T-helper 1 cell treated with Interleukin-12 subunit alpha and Interleukin-12 subunit beta and Interleukin-4 antibody, amounts not matched to agents 30 ng/mL and 1 ng/mL, for 36 hours (primary cell): ENCODE results near the gene TBC1D9B. TPM values are rescaled to one million over a fixed set of nuclear protein-coding genes. Genes with fewer than 3 reads are reported as not detected.

ENCODE experiments used
- intact Hi-C: fragments of 100-400 bp; cut with micrococcal nuclease; formaldehyde crosslinking; loops from one replicate; pipeline ENCODE4 v1.15.1; 2024
- total RNA-seq: library from RNA; stranded (reverse); gene quantifications from 2 replicates; pipeline ENCODE4 v1.2.3, GENCODE V29; 2022

The TBC1D9B gene
- total RNA-seq: 104 and 117 TPM in 2 replicates

DNA sequence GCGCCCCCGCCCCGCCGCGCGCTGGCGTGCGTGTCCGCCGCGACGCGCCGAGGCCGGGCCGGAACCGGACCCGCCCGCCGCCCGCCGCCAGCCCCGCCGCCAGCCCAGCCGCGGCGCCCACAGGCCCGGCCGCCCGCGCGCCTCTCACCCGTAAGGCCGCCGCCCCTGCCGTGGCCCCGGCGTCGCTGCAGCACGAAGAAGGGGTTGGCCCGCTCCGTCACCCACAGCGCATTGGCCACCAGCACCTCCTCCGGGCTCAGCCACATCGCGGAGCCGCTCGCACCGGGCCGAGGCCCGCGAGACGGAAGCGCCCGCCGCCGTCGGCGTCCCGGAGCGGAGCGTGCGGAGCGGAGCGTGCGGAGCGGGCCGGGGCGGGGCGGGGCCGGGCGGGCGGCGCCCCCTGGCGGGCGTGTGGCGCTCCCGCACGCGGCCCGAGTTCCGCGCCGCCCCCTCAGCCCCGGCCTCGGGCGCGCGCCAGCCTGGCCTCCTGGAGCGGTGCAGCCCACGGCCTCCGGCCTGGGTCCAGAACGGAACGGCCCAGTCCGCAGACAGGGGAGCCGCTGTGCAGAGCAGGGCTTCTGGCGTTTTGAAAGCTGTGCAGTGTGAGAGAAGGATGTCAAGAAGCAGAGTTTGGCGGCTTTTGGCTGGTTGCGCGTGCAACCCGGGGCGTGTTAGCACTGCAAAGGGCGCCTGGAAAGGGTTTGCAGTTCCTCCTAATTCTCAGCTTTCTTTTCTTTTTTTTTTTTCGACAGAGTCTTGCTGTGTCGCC is at the start of gene TBC1D9B:
Gene TBC1D9B (minus strand): TSS at position 342 of the 769 bp plus-strand sequence. CDS start 76 bp downstream, at position 266.
- intact Hi-C loops: loop anchor here (1.0 to 5.0 kb wide), 9 partner anchors 49 to 385 kb away; partner anchors contain the start of genes CANX, MAPK9 and MRNIP

DNA sequence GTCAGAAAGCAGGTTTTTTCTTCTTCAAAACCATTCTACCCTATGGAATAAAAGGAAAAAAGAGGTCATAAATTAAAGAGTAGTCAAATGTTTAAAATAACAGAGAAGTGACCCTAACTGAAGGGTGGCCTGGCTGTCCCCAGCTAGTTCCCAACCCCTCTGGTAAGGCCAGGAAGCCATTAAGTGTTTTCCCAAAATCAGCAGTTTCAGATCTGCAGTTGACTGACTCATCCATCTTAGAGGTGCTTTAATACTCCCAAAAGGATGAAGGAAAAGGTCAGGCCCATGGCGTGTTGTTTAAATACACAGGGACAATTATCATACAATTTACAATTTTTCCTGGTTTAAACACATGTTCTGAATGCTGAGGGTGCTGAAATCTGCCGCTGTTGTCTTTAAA is 47.9 kb upstream of the TBC1D9B start:
- intact Hi-C loops: no loop called here

DNA sequence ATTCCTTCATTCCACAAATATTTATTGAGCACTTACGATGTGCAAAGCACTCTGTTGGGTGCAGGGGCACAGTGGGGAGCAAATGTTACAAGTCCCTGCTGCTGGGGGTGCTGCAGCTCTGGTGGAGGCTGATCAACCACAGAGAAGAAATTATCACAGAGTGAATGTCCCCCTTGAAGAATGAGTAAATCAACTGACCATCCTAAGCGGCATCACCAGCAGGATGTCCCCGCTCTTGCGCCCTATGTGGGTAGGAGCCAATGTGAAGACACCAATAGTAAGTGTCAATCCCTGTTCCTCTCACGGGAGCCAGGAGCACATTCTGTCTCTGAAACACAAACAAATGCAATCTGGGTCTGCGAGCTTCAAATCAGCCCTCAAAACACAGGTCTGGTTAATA is 47.4 kb upstream of the TBC1D9B start:
- intact Hi-C loops: no loop called here

DNA sequence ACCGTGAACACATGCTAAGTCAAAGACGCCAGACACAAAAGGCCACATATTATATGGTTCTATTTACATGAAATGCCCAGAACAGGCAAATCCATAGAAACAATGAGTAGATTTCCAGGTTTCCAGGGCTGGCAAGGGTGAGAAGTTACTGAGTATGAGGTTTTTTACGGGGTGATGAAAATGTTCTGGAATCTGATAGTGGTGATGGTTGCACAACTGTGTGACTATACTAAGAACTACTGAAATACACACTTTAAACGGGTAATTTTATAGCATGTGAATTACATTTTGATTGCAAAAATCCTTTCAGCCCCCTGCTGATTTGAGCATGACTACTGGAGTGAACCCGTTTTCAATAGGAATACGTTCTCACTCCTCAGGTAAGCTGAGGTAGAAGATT is 46.7 kb upstream of the TBC1D9B start:
- intact Hi-C loops: no loop called here

DNA sequence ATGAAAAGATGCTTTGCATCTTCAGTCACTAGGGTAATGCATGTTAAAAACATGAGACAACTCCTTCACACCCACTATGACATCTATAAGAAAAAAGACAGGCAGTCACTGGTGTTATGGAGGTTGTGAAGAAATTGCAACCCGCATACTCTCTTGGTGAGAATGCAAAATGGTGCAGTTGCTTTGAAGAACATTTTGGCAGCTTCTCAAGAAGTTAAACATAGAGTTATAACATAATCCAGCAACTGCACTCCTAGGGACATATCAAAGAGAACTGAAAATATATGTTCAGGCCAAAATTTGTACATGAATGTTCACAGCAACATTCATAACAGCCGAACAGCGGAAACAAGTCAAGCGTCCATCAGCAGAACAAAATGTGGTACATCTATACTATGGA is 46.3 kb upstream of the TBC1D9B start:
- intact Hi-C loops: no loop called here

DNA sequence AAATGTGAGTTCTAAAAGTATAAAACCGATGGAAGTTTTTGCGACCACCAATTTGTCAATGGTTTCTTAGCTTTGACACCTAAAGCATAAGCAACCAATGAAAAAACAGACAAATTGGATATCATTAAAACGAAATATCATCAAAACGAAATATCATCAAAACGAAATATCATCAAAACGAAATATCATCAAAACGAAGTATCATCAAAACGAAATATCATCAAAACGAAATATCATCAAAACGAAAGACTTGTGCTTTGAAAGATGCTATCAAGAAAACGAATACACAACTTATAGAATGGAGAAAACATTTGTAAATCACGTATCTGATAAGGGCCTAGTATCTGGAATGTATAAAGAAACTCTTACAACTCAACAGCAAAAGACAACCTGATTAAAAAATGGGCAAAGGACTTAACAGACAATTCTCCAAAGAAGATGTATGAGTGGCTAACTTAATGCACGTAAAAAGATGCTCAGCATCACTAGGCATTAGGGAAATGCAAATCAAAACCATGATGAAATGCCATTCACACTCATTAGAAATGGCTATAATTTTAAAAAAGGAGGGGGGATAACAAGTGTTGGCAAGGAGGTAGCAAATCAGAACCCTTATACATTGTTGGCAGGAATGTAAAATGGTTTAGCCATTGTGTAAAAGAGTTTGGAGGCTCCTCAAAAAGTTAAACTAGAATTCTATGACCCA is 29.4 kb upstream of the TBC1D9B start:
- intact Hi-C loops: no loop called here

DNA sequence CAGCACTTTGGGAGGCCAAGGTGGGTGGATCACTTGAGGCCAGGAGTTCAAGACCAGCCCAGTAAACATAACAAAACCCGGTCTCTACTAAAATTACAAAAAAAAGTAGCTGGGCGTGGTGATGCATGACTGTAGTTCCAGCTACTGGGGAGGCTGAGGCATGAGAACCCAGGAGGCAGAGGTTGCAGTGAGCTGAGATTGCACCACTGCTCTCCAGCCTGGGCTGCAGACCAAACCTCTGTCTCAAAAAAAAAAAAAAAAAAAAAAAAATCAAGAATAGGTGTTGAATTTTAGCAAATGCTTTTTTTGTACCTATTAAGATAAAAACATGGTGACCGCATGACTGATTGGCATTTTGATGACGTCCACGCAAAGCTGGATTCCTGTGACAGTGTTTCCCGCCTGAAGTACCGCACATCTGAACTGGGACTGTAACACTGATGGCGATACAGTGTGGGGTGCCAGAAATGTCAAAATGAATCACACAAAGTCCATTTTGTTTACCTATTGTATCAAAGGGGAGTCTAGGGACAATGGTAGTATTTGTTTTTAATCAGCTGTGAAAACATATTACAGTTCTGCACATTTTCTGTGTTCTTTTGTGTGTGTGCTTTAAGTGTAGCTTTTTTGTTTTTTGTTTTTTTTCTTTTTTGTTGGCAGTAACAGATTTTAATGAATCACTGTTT is 23.2 kb upstream of the TBC1D9B start:
- intact Hi-C loops: no loop called here

DNA sequence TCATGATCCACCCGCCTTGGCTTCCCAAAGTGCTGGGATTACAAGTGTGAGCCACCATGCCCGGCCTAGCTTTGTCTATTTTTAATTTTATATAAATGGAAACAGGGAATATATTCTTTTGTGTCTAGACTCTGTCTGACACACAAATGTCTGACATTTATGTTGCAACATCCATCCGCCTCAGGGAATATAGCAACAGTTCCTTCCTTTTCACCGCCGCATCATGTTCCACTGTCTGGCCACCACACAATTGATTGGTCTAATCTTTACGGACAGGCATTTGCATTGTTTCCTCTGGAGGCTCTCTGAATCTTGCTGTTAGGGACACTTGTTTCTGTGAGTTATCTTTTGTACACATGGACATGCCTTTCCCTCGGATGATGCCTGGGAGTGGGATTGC is 20.1 kb upstream of the TBC1D9B start:
- intact Hi-C loops: no loop called here

DNA sequence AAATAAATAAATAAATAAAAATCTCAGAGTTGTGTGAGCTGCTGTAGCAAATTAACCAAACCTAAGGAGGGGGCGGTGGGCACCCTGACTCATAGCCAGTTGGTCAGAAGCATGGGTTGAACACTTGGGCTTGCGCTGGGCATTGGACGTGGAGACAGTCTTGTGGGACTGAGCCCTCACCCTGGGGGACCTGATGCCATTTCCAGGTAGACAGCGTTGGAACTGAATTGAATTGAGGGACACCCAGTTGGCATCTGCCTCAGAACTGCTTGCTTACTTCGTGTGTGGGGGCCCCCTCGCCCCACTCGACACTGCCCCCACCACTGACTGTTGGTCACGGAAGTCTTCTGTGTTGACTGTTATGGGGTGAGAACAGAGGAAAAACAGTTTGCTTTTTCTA is 19.0 kb upstream of the TBC1D9B start:
- intact Hi-C loops: no loop called here

DNA sequence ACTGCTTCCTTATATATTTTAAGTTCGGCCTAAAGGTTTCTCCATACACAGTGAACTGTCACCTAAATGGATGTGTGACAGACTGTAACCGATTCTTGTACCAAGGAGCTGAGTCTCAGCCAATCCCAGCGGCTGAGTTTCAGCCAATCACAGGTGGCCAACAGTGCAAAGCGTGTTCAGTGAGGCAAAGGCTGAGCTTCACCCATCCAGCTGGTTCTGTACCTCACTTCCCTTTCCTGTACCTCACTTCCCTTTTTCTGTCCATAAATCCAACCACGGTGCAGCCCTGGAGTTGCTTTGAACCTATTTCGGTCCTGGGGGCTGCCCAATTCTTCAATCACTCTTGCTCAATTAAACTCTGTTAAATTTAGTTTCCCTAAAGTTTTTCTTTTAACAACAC is 15.7 kb upstream of the TBC1D9B start:
- intact Hi-C loops: no loop called here

DNA sequence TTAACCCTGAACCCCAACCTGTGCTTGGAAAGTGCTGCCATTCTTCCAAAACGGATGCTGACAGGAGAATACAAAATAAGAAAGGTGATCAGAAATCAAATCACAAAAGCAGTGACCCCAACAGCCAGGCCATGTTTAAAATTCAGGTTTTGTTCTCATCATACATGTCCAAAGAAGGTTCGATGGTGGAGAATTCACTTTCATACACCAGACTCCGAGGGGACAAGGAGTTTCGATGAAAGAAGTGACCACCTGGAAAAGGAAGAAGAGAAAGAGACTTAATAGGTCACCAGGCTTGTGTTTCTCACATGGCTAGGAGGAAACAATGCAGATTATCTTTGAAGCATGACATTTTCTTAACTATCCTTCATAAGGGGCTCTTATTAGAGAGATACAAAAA is 12.5 kb upstream of the TBC1D9B start:
- intact Hi-C loops: no loop called here

DNA sequence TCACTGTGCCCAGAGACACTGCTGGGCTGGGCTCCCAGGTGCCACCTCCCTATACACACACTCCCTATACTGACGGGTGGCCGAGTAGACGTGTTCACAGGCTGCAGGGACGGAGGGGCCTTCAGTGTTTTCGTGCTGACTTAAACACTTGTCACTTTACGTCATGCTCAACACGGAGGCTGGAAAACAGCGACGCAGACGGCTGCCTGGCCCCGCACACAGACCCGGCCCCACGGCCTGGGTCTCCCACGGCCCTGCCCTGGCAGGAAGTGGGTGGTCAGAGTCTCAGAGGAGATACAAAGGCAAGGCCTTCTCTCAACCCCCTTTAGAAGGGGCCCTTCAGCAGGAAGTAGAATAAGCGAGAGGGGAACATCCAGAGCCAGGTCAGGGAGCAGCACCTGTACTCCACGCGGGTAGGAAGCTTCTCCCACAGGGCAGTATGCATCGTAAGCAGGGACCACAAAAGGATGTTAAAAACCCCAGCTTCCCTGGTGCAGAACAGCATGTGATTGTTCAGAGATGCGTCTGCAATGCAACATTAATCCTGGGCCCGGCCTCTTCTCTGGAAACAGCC is 11.9 kb upstream of the TBC1D9B start:
- intact Hi-C loops: no loop called here

DNA sequence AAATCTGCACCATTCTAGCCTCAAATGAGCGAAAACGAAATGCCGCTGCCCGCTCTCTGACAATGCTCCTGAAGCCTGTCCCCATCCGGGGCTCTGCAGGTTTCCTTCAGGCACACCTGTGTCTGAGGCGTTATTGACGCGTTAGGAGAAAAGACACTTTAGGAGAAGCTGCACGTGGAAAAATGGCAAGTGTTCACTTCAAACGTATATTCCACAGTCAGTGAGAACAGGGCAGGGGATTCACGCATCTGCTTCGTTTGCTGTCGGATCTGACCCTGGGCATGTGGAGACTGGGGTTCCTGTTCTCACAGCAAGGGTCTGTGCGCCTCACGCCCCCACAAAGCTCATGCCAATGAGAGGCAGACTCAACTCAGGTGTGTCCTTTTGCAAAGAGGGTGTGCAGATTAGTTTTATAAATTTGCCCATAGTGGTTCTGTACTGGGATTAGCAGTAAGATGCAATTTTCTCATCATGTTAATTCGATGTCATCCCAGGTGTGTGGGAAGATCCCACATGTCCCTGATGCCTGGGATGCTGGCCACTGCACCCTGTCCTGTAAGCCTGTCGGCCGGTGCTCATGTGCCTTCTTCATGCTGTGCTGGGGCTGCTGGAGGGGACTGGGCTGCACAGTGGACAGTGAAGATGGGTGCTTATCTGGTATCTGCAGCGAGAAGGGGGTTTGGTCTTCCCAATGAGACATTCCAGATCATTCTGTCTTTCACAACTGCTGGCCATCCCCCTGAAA is 11.2 kb upstream of the TBC1D9B start:
- intact Hi-C loops: no loop called here

DNA sequence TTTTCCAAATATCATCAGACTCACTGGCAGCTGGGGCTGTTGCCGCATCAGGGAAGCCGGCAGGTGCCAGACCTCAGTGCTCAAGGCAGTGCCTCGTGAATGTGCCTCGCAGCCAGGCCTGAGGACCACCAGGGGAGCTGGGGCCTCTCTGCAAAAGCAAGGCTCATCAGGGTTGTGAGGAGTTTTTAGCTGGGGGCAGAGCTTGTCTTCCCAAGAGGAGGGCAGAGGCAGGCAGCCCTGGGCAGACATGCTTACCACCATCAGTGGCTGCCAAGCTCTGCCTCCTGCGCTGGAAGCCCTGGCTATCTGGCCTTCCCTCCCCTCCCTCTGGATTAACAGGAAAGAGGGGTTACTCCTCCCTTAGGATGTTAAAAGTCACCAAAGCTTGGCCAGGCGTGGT is 8.8 kb upstream of the TBC1D9B start:
- intact Hi-C loops: no loop called here

DNA sequence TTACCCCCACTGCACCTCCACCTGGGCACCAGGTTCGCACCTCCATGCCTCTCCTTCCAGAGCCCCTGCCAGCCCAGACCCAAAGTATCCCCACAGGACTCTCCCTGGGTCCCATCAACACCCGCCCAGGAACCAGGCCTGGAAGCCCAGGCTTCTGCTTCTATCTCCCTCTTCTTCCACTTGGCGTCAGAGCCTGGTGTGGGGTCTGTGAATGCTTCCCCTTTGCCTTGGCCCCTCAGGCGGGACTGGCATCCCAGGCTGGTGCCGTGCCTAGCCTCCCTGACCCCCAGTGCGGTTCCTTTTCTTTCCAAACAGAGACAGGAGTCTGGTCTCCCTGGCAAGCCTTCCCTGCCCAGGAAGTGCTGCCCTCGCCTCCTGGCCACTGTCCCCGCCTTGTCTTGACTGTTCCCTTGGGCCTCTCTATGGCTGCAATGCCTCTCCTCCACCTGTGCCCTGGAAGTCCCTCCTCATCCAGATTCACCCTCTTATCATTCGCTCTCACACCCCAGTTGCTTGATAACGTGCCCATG is 7.8 kb upstream of the TBC1D9B start:
- intact Hi-C loops: no loop called here

DNA sequence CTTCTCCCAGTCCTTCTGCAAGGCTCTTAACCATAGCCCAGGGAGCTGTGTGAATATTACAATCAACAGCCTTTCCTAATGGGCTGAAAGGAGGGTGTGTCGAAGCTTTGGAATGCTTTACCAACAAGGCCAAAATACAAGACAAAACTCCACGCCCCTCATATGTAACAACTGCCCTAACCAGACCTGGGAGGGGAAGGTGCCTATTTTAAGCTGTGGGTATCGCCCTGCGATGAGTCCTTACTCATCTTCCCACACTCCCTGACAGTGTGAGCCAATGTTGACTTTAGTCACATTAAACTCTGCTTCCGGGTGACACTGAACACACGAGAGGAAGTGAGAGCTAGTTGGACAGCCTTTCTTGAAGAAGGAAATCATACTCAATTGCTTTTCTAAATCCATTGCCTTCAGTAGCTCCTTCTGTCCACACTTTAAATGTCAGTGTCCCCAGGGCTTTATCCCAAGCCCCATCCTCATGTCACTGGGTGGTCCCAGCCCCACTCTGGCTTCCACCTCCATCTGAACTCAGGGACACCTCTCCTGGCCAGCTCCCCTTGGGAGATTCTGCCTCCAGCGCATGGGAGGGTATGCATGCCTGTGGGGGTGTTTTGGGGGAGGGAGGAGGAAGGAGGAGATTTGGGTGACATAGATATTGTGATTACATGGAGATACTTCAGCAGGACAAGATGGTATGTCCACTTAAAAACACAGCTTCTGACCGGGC is 6.5 kb upstream of the TBC1D9B start:
- intact Hi-C loops: no loop called here

DNA sequence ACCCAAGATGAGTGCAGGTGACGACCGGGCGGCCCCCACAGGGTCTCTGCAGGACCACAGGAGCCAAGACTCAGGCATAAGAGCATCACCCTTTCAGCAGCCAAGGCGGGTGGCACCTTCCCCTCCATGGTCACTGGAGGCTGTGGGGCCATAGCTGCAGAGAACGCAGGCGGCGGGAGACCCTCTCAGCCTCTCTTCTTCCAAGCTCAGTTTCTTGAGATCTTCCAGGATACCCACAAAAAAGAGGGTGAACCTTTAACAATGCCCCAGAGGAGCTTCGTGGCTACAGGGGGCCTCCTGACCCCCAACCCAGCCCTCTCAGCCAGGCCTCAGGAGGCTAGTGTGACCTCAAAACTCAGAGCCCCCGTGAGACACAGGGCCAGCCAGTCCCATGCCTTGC is 5.8 kb upstream of the TBC1D9B start:
- intact Hi-C loops: no loop called here

DNA sequence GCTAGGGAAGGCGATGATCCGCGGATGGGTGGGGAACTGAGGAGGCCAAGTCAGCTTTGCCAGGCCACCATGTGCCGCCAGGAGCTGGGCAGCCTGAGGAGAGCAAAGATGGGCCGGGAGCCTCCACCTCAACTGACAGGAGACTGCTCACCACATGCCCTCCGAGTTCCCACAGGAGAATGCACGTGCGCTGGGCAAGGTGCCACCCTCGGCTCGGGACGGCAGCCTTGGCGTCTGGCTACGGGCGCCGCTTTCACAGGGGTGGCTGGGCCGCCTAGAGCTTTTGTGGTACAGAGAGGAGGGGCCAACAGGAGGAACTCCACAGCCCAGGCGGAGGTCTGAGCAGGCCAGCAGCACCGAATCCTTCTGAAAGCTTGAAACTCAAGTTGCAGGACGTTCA is 5.3 kb upstream of the TBC1D9B start:
- intact Hi-C loops: no loop called here

DNA sequence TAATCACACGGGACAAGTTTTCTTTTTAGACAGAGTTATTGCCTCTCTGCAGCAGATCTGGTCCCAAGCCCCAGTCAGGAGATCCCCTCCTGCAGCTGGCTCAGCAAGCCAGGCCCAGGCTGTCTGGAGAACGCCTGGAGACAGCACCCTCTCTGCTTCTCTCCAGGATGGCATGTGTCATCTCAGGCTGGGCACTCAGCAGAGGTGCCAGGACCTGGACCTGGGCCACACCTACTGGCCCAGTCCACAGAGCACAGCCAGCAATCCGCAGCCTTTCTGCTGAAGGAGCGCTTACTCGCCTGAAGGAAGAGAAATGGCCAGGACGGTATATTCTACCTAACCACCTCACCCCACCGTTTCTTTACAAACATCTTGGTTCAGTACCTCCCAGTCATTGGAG is 4.7 kb upstream of the TBC1D9B start:
- intact Hi-C loops: no loop called here

DNA sequence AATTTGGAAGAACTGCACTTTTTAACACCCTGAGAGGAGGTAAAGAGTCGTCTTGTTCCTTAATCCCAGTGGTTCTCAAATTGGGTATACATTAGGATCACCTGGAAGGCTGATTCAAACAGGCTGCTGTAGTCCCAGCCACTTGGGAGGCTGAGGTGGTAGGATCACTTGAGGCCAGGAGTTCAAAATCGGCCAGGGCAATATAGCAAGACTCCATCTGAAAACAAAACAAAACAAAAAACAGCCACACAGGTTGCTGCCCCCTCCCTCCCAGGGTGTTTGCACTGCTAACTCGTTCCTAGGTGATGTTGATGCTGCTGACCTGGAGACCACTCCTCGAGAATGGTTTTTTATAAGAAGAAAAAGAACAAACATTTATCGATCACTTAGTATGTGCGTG is 1.5 kb upstream of the TBC1D9B start:
- intact Hi-C loops: loop anchor here (5.0 kb wide), 3 partner anchors 178 to 383 kb away; partner anchors contain the start of genes CANX and MAPK9
